ENCODE data around the gene REV1.

GRCh38 chr2:99395589-99396130, 94.2 kb downstream of the REV1 start:
- no peak for TF ChIP-seq CTCF (IDR thresholded peaks at IDR 0.05)
- no peak for TF ChIP-seq EZH2 (IDR thresholded peaks at IDR 0.05)
- no peak for TF ChIP-seq EZH2phosphoT487 (IDR thresholded peaks at IDR 0.05)
